Hepatocyte (in vitro differentiated cells): Measurements from ENCODE around the gene SHANK3. TPM values are rescaled to one million over a fixed set of nuclear protein-coding genes. Genes with fewer than 3 reads are reported as not detected.
A peak's percentile ranks its signal among the peaks of the same experiment; 100 is the strongest.

ENCODE experiments used
- DNase-seq: peaks from one replicate; pipeline ENCODE4 v3.0.0-alpha.2; 2016; ENCODE audit warnings: low spot score
- H2AFZ ChIP-seq: fragments of 200-600 bp; sonication (generic); 2 replicates; pipeline ENCODE4 v1.6.0; 2016; ENCODE audit warnings: antibody characterized with exemption, mild to moderate bottlenecking
- H3K27ac ChIP-seq: fragments of 200-600 bp; sonication (generic); 2 replicates; pipeline ENCODE4 v1.5.1; 2016; ENCODE audit warnings: mild to moderate bottlenecking
- H3K27me3 ChIP-seq: fragments of 200-600 bp; sonication (generic); 2 replicates; pipeline ENCODE4 v1.6.1; 2016
- H3K36me3 ChIP-seq: fragments of 200-600 bp; sonication (generic); replicated peaks from 2 replicates; pipeline ENCODE4 v1.5.1; 2016; ENCODE audit warnings: low read depth; ENCODE audit not compliant: insufficient read depth
- H3K4me1 ChIP-seq: fragments of 200-600 bp; sonication (generic); 2 replicates; pipeline ENCODE4 v1.5.1; 2016; ENCODE audit warnings: mild to moderate bottlenecking, moderate library complexity; ENCODE audit not compliant: insufficient read depth
- H3K4me2 ChIP-seq: fragments of 200-600 bp; sonication (generic); 2 replicates; pipeline ENCODE4 v1.6.0; 2016
- H3K4me3 ChIP-seq: fragments of 200-600 bp; sonication (generic); 2 replicates; pipeline ENCODE4 v1.5.1; 2016; ENCODE audit warnings: mild to moderate bottlenecking
- H3K79me2 ChIP-seq: fragments of 200-600 bp; sonication (generic); 2 replicates; pipeline ENCODE4 v1.6.0; 2017; ENCODE audit warnings: mild to moderate bottlenecking
- H3K9me2 ChIP-seq: fragments of 200-600 bp; sonication (generic); replicated peaks from 2 replicates; pipeline ENCODE4 v1.6.0; 2017; ENCODE audit warnings: mild to moderate bottlenecking; ENCODE audit not compliant: insufficient read depth
- H3K9me3 ChIP-seq: fragments of 200-600 bp; sonication (generic); 2 replicates; pipeline ENCODE4 v1.5.1; 2016; ENCODE audit warnings: low read depth, mild to moderate bottlenecking
- H4K20me1 ChIP-seq: fragments of 200-600 bp; sonication (generic); 2 replicates; pipeline ENCODE4 v1.6.0; 2016; ENCODE audit warnings: mild to moderate bottlenecking; ENCODE audit not compliant: insufficient read depth, poor library complexity, severe bottlenecking
- CTCF ChIP-seq: fragments of 200-600 bp; sonication (generic); IDR thresholded peaks from 2 replicates; pipeline ENCODE4 v1.5.1; 2016; ENCODE audit warnings: antibody characterized with exemption, mild to moderate bottlenecking; ENCODE audit not compliant: poor library complexity
- EZH2 ChIP-seq: fragments of 200-600 bp; sonication (generic); IDR thresholded peaks from 2 replicates; pipeline ENCODE4 v1.6.1; 2016; ENCODE audit warnings: antibody characterized with exemption, mild to moderate bottlenecking, borderline replicate concordance
- EZH2phosphoT487 ChIP-seq: fragments of 200-600 bp; sonication (generic); IDR thresholded peaks from one replicate; pipeline ENCODE4 v1.6.1; 2018; ENCODE audit warnings: antibody characterized with exemption, mild to moderate bottlenecking, low read depth, moderate library complexity; ENCODE audit not compliant: unreplicated experiment, severe bottlenecking
- WGBS: methylation state at CpG from one replicate; pipeline ENCODE4 v1.1.6; 2016; ENCODE audit warnings: low lambda C conversion rate; ENCODE audit errors: missing lambda C conversion rate; 5-methylcytosine and 5-hydroxymethylcytosine counted together
- polyA plus RNA-seq: library from polyadenylated mRNA; unstranded; fragments of >200 nt; fragmentation: Nextera tagmentation; extraction: Ambion mirVana; gene quantifications from 2 replicates; pipeline ENCODE4 v1.2.1, GENCODE V29; 2016
- small RNA-seq: library from RNA; depleted of rRNA; stranded (forward); fragments of <200 nt; gene quantifications from one replicate; pipeline ENCODE3, GENCODE V24; 2014
- total RNA-seq: library from RNA; depleted of rRNA; stranded (reverse); fragments of >200 nt; gene quantifications from 2 replicates; pipeline ENCODE4 v1.2.3, GENCODE V29; 2014

SHANK3 gene
- total and polyA plus RNA-seq, 2 experiments from 2014 or later = 1.9 to 2.9 TPM

GRCh38 chr22:50720301-50721256 lies 48.0 kb downstream of the SHANK3 start:
- DNase-seq = peak; percentile 46
- no peaks in the 10 kb centered on the region for H3K9me3 ChIP-seq
- H3K27me3 ChIP-seq = peaks cover 25% of the 10 kb centered on the region
- H3K4me3 ChIP-seq = no peak overlapping the region
- no peaks in the 10 kb centered on the region for H3K9me2 ChIP-seq
- H3K4me1 ChIP-seq = no peaks in the 10 kb centered on the region
- no peak overlapping the region for H2AFZ ChIP-seq
- TF ChIP-seq CTCF = no peak
- no peak for TF ChIP-seq EZH2
- no peak for TF ChIP-seq EZH2phosphoT487
- H3K79me2 ChIP-seq = no peaks in the 10 kb centered on the region
- WGBS = 13% methylated on average over 68 of the region's 132 CpGs
- H4K20me1 ChIP-seq = no peaks in the 10 kb centered on the region
- no peaks in the 10 kb centered on the region for H3K36me3 ChIP-seq
- H3K27ac ChIP-seq = no peak overlapping the region
- peak overlapping the region; percentile 68 for H3K4me2 ChIP-seq

DNA sequence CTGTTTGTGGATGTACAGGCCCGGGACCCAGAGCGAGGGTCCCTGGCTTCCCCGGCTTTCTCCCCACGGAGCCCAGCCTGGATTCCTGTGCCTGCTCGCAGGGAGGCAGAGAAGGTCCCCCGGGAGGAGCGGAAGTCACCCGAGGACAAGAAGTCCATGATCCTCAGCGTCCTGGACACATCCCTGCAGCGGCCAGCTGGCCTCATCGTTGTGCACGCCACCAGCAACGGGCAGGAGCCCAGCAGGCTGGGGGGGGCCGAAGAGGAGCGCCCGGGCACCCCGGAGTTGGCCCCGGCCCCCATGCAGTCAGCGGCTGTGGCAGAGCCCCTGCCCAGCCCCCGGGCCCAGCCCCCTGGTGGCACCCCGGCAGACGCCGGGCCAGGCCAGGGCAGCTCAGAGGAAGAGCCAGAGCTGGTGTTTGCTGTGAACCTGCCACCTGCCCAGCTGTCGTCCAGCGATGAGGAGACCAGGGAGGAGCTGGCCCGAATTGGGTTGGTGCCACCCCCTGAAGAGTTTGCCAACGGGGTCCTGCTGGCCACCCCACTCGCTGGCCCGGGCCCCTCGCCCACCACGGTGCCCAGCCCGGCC lies 48.7 kb downstream of the SHANK3 start:
- TF ChIP-seq EZH2phosphoT487 (no peak), CTCF (no peak), EZH2 (no peak)
- Histone ChIP-seq H3K79me2 (no peaks in the 10 kb centered on the region), H3K4me1 (no peaks in the 10 kb centered on the region), H3K9me2 (no peaks in the 10 kb centered on the region), H3K4me3 (no peak overlapping the region), H3K27me3 (peaks cover 25% of the 10 kb centered on the region), H3K27ac (no peak overlapping the region), H2AFZ (no peak overlapping the region), H3K4me2 (no peak overlapping the region), H3K9me3 (no peaks in the 10 kb centered on the region), H3K36me3 (no peaks in the 10 kb centered on the region), H4K20me1 (no peaks in the 10 kb centered on the region)
- DNase-seq = no peak
- WGBS = 95% methylated on average over 18 of the region's 32 CpGs

DNA sequence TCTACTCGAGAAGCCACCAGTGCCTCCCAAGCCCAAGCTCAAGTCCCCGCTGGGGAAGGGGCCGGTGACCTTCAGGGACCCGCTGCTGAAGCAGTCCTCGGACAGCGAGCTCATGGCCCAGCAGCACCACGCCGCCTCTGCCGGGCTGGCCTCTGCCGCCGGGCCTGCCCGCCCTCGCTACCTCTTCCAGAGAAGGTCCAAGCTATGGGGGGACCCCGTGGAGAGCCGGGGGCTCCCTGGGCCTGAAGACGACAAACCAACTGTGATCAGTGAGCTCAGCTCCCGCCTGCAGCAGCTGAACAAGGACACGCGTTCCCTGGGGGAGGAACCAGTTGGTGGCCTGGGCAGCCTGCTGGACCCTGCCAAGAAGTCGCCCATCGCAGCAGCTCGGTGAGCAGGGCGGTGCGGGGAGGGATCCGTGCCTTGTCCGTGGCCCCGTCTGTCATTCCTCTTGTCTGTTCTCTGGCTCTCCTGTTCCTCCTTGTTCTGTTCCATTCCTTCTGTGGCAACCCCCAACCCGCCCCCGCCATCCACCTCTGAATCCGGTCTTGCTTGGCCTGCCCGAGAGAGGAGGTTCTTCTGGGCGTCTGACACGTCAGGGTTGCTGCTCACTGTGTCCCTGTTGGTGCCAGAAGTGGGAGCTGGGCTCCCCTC lies 49.6 kb downstream of the SHANK3 start:
- Histone ChIP-seq H3K9me2 (no peaks in the 10 kb centered on the region), H3K4me2 (no peak overlapping the region), H4K20me1 (no peaks in the 10 kb centered on the region), H3K4me3 (no peak overlapping the region), H3K27ac (no peak overlapping the region), H3K4me1 (no peaks in the 10 kb centered on the region), H3K27me3 (peaks cover 25% of the 10 kb centered on the region), H3K36me3 (no peaks in the 10 kb centered on the region), H2AFZ (no peak overlapping the region), H3K9me3 (no peaks in the 10 kb centered on the region), H3K79me2 (no peaks in the 10 kb centered on the region)
- no peak for DNase-seq
- TF ChIP-seq EZH2 (no peak), EZH2phosphoT487 (no peak), CTCF (no peak)
- WGBS = 94% methylated on average over 33 of the region's 33 CpGs

Small RNA genes lying within 50 kb of the gene (small RNA-seq; reads per million reads assigned to genes)
- gene RF00019 (not detected), gene RNU6-409P (not detected)

Other genes starting within 250 kb of the SHANK3 start
- 26.1 and 34.5 TPM in 2 replicates for gene SBF1, start 197.8 kb upstream of the SHANK3 start, total RNA-seq
- 38.0 and 49.5 TPM in 2 replicates for gene SBF1, start 197.8 kb upstream of the SHANK3 start, polyA plus RNA-seq
- gene ADM2, start 191.3 kb upstream of the SHANK3 start, total RNA-seq = 3.0 and 4.1 TPM in 2 replicates
- 5.0 and 5.1 TPM in 2 replicates for gene ADM2, start 191.3 kb upstream of the SHANK3 start, polyA plus RNA-seq
- gene MIOX, start 186.0 kb upstream of the SHANK3 start, total RNA-seq = not detected in 2 replicates
- not detected in 2 replicates for gene MIOX, start 186.0 kb upstream of the SHANK3 start, polyA plus RNA-seq
- 22.4 and 32.8 TPM in 2 replicates for gene LMF2, start 165.1 kb upstream of the SHANK3 start, total RNA-seq
- gene LMF2, start 165.1 kb upstream of the SHANK3 start, polyA plus RNA-seq = 97.6 and 128 TPM in 2 replicates
- gene NCAPH2, start 164.6 kb upstream of the SHANK3 start, total RNA-seq = 24.4 and 25.6 TPM in 2 replicates
- gene NCAPH2, start 164.6 kb upstream of the SHANK3 start, polyA plus RNA-seq = 40.6 and 48.0 TPM in 2 replicates
- 2.0 and 4.1 TPM in 2 replicates for gene SCO2, start 147.2 kb upstream of the SHANK3 start, total RNA-seq
- gene SCO2, start 147.2 kb upstream of the SHANK3 start, polyA plus RNA-seq = 9.7 and 11.2 TPM in 2 replicates
- gene TYMP, start 142.8 kb upstream of the SHANK3 start, total RNA-seq = 36.6 and 46.4 TPM in 2 replicates
- gene TYMP, start 142.8 kb upstream of the SHANK3 start, polyA plus RNA-seq = 85.7 and 105 TPM in 2 replicates
- 0.92 and 1.7 TPM in 2 replicates for gene KLHDC7B, start 126.9 kb upstream of the SHANK3 start, total RNA-seq
- gene KLHDC7B, start 126.9 kb upstream of the SHANK3 start, polyA plus RNA-seq = 0.75 and 1.4 TPM in 2 replicates
- not detected in 2 replicates for gene SYCE3, start 109.9 kb upstream of the SHANK3 start, total RNA-seq
- 1.4 and 1.5 TPM in 2 replicates for gene SYCE3, start 109.9 kb upstream of the SHANK3 start, polyA plus RNA-seq
- gene CPT1B, start 94.4 kb upstream of the SHANK3 start, total RNA-seq = 24.8 and 27.5 TPM in 2 replicates
- 64.0 and 80.1 TPM in 2 replicates for gene CPT1B, start 94.4 kb upstream of the SHANK3 start, polyA plus RNA-seq
- gene CHKB, start 90.0 kb upstream of the SHANK3 start, total RNA-seq = 54.9 and 57.4 TPM in 2 replicates
- 89.7 and 125 TPM in 2 replicates for gene CHKB, start 90.0 kb upstream of the SHANK3 start, polyA plus RNA-seq
- 1.0 and 1.6 TPM in 2 replicates for gene MAPK8IP2, start 72.0 kb upstream of the SHANK3 start, total RNA-seq
- 3.8 and 4.0 TPM in 2 replicates for gene MAPK8IP2, start 72.0 kb upstream of the SHANK3 start, polyA plus RNA-seq
- gene ARSA, start 44.7 kb upstream of the SHANK3 start, total RNA-seq = 26.2 and 31.3 TPM in 2 replicates
- 20.6 and 29.2 TPM in 2 replicates for gene ARSA, start 44.7 kb upstream of the SHANK3 start, polyA plus RNA-seq
- not detected in 2 replicates for gene ACR, start 65.4 kb downstream of the SHANK3 start, total RNA-seq
- gene ACR, start 65.4 kb downstream of the SHANK3 start, polyA plus RNA-seq = not detected in 2 replicates
- 11.3 and 12.3 TPM in 2 replicates for gene RABL2B, start 110.8 kb downstream of the SHANK3 start, total RNA-seq
- gene RABL2B, start 110.8 kb downstream of the SHANK3 start, polyA plus RNA-seq = 31.0 and 36.8 TPM in 2 replicates